Activated CD8-positive, alpha-beta memory T cell treated with anti-CD3 and anti-CD28 coated beads, Interleukin-2, amount 50 U/mL, for 24 hours (primary cell): Measurements from ENCODE around the gene CNPY2.
"Not testable (repeated sequence)": the region's sequence is repeated elsewhere in the genome, so short reads cannot be mapped to it uniquely, and the experiment has no call there.

Experiments used
- DNase-seq: peaks from one replicate; pipeline ENCODE4 v3.0.0-alpha.2; 2020; ENCODE audit errors: extremely low read depth

CNPY2 gene

GRCh38 chr12:56315622-56316473 lies at the start of gene CNPY2:
Gene CNPY2 (minus strand): TSS chr12:56315988. CDS start chr12:56315217, 771 bp downstream.
- DNase-seq = peak; percentile 85

DNA sequence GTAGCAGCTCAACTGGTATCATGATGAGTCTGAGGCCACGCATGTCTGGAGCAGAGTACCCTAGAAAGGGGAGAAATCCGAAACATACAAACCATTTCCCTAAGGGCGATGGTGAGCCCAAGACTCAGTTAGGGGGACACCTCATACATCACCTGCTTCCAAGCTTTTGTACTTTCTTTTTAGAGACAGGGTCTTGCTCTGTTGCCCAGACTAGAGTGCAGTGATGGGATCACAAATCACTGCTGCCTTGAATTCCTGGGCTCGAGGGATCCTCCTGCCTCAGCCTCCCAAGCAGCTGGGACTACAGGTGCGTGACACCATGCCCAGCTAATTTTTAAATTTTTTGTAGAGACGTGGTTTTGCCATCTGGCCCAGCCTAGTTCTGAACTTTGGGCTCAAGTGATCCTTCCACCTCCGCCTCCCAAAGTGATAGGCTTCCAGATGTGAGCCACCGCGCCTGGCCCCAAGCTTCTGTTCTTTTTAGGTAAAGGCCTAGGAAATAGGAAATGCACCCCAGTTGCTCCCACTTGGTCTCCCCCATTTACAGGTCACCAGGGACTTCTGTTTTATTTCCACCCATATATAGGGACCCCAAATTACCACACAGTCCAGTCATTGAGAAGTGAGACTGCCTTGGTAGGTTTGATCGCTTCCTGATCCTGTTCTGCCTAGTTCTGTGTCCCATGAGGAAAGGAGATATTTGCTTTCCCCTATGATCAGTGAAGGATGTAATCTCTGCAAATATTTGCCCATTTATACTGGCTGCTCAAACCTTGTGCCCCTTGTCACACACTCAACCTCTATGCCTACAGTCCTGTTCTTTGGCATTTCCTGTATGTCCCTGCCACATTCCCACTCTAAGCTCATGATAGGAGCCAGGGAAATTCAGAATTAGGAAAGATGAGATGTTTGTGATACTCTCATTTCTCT lies 46.6 kb upstream of the CNPY2 start, which contains the start of gene APOF:
TSS of gene APOF (minus strand) at position 728 of the 930 bp plus-strand sequence. CDS start at position 616, 112 bp downstream.
- DNase-seq = no peak

DNA sequence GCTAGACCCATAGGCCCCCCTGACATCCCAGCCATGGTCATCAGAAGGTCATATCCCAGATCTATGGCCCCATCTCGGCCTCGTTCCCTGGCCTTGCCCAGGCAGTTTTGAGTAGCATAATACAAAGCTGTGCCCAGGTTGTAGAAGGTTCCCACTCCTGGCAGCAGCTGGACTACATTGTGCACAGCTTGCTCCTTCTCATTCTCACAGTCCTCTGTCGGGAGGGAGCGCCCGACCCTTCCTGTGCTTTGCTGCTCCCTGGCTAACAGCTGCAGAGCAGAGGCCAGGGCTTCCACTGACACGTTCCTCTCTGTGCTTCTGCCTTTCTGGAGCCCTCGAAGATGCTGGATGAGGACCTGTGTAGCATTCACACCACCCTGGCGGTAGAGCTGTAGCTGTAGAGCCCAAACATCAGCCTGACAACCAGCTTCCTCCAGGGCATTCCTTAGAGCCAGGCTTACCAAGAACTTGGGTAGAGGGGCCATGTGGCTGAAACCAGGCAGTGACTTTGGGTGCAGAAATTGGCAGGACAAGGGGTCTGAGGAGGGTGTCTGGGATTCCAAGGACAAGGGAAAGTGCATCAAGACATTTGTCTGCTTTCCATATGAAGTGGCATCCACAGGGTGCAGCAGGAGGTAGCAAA lies 45.8 kb upstream of the CNPY2 start:
- DNase-seq = no peak

GRCh38 chr12:56359851-56360767 lies 44.3 kb upstream of the CNPY2 start, which contains the start of gene STAT2:
Gene STAT2 (minus strand): TSS chr12:56360107. CDS start chr12:56356571, 3,536 bp downstream.
- peak; percentile 97 for DNase-seq

- DNase-seq = no peak
These were observed 43.2 kb upstream of the CNPY2 start for GRCh38 chr12:56358836-56359532.

- no peak for DNase-seq
These were observed 35.5 kb upstream of the CNPY2 start for GRCh38 chr12:56351325-56351724.

GRCh38 chr12:56350662-56351061 lies 34.9 kb upstream of the CNPY2 start:
- DNase-seq = no peak

- DNase-seq = no peak
These were observed 33.0 kb upstream of the CNPY2 start for GRCh38 chr12:56348776-56349175.

GRCh38 chr12:56347255-56347654 lies 31.5 kb upstream of the CNPY2 start:
- not testable (repeated sequence) for DNase-seq

GRCh38 chr12:56346675-56347074 lies 30.9 kb upstream of the CNPY2 start:
- no peak for DNase-seq

DNA sequence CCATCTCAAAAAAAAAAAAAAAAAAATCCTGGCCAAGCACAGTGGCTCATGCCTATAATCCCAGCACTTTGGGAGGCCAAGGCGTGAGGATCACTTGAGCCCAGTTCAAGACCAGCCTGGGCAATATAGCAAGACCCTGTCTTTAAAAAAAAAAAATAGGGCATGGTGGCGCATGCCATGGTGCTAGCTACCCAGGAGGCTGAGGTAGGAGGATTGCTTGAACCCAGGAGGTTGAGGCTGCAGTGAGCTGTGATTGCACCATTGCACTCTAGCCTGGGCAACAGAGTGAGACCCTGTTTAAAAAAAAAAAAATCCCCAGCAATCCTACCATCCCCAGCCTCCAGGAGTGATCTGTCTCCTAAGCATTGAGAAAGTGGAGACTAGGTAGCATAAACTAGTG lies 26.5 kb upstream of the CNPY2 start:
- DNase-seq = not testable (repeated sequence)

- DNase-seq = no peak
These were observed 25.8 kb upstream of the CNPY2 start for GRCh38 chr12:56341616-56342015.

GRCh38 chr12:56339158-56339422 lies 23.3 kb upstream of the CNPY2 start:
- no peak for DNase-seq

DNA sequence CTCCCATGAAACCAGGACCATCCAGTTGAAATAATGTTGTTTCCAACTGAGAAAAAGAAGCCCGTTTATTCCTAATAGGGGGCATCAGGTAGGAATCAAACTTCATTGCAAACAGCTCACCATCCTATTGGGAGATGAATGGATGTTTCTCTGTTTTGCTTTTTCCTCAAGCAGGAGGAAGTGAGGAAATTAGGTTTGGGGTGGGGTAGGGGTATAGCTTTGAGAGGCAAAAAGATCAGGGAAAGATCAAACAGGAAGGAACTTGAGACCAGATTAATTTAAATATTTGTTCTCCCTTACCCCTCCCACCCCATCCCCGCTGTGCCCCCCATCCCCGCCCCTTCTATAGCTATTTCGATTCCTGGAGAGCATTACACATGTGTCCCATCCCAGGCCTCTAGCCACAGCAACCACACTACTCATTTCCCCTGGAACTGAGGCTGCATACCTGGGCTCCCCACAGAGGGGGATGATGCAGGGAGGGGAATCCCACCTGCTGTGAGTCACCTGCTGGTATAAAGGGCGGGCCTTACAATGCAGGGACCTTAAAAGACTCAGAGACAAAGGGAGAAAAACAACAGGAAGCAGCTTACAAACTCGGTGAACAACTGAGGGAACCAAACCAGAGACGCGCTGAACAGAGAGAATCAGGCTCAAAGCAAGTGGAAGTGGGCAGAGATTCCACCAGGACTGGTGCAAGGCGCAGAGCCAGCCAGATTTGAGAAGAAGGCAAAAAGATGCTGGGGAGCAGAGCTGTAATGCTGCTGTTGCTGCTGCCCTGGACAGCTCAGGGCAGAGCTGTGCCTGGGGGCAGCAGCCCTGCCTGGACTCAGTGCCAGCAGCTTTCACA lies 22.7 kb upstream of the CNPY2 start, which contains the start of gene IL23A:
TSS of gene IL23A (plus strand) at position 577 of the 850 bp plus-strand sequence. CDS start at position 738, 161 bp downstream.
- DNase-seq = peak; percentile 74

DNA sequence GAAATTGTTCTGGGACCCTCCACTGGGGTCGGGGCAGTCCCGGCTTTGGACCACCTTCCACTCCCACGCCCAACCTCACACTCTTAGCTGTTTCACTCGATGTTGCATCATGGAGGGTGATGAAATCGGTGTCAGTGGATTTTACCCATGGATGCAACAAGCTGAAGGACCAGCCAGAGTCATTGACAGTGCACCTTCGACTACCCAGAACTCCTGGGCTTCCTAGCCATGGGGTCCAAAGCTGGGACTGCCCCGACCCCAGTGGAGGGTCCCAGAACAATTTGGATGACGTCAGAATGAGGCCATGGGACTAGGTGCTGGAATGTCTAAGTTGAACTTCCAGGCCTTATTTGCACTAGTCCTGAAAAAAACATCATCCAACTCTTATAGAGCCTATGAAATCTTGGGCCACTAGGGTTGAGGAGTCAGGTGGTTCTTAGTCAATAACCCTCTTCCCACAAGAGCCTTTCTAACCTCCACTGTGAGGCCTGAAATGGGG lies 22.0 kb upstream of the CNPY2 start:
- no peak for DNase-seq

GRCh38 chr12:56336361-56337167 lies 20.8 kb upstream of the CNPY2 start:
- DNase-seq = no peak

- DNase-seq = not testable (repeated sequence)
These were observed 19.7 kb upstream of the CNPY2 start for GRCh38 chr12:56335527-56335926.

DNA sequence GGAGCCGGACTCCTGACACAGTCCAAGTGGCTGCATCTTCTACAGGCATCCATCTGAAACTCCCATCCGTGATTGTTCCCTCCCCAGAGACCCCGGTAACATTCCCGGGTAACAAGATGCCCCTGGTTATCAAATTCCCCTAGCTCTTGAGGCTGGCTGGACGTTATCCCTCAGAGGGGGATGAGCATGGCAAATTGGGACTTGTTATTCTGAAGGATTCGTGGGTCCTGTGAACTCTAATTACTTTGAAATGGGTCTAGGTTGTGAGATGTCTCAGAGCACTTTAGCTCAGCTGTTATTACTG lies 18.7 kb upstream of the CNPY2 start:
- DNase-seq = no peak
